GM21825 (cell line): ENCODE results near the gene JPH3.

Source experiments
- ATAC-seq: cut with Tn5 transposase; IDR thresholded peaks from one replicate; pipeline ENCODE4 v1.9.1; 2021; ENCODE audit warnings: mild to moderate bottlenecking, moderate library complexity; ENCODE audit not compliant: unreplicated experiment

The JPH3 gene

DNA sequence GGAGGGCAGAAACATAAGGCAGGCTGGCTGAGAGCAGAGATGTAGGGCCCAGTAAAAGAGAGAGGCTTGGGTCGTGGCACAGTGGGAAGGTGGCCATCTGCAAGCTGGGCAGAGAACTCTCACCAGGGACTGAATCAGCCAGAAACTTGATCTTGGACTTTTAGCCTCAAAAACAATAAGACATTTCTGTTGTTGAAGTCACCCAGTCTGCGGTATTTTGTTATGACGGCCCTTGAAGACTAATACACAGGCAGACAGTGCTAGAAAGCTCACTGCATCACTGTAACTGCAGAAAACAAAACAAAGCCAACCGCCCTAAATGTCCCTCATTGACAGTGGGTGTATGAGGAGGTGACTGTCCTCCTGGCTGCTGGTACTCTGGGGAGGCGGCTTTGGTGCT lies 3.9 kb upstream of the JPH3 start:
- ATAC-seq: no peak

DNA sequence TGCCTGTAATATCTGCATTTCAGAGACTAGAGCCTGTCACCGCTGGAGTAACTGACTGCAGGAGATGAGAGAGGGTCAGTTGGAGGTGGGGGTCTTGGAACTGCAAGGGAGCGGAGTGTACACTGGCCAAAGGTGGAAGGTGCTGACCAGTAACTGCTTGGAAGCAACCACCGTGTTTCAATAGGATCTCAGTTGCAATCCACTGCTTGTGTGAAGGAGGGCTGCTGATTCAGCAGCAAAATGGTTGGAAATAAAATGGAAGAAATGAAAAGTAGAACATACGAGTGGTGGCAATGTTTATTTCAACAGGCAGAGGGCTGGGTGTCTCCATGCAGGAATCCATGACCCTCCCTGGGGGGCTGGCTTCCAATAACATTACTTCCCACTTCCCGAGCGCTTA lies 2.1 kb upstream of the JPH3 start:
- ATAC-seq: no peak

DNA sequence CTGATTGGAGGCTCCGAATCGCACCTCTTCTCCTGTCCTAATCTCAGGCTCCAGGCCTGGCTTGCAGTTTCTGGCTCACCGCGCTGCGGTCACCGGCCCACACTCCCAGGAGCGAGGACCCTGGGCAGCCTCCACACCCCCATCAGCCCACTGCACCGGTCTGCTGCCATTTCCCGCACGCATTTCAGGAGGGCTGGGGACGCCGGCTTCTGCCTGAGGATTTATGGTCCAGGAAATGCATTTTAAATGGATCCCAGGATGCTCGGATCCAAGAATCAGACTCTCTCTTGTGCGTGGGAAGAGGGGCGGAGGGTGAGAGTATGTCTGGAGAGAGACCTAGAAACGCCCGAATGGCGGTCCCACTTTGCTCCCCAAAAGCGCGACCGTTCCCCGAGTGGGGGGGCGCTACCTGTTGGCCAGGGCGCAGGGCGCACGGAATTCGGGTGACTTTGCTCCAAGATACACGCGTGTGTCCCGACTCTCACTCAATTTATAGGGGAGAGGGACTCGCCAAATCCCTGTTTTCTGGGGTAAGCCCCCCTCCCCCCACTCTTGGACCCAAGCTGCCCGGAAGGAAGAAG lies 817 bp upstream of the JPH3 start:
- no peak for ATAC-seq

DNA sequence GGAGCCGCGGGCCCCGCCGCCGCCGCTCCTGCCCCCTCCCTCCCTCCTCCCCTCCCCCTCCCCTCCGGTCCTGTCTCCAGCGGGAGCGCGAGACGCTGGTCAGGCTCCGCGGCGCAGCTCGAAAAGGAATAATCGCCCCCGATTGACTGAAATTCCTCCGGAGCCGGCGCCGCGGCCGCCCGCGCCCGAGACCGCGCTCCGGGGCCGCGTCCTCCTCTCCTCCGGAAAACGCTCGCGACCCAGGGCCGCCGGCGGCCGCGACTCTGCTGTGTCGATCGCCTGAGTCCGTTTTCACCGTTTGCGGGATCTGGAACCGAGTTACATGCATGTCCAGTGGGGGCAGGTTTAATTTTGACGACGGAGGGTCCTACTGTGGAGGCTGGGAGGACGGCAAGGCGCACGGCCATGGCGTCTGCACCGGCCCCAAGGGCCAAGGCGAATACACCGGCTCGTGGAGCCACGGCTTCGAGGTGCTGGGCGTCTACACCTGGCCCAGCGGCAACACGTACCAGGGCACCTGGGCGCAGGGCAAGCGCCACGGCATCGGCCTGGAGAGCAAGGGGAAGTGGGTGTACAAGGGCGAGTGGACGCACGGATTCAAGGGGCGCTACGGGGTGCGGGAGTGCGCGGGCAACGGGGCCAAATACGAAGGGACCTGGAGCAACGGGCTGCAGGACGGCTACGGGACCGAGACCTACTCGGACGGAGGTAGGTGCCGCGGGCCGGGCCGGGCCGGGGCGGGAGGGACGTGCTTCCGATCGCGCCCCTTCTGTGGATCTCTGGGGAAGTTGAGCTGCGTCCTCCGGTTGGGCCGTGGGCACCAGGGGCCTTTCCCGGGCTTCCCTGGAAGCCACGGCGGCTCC lies 744 bp downstream of the JPH3 start:
- no peak for ATAC-seq

DNA sequence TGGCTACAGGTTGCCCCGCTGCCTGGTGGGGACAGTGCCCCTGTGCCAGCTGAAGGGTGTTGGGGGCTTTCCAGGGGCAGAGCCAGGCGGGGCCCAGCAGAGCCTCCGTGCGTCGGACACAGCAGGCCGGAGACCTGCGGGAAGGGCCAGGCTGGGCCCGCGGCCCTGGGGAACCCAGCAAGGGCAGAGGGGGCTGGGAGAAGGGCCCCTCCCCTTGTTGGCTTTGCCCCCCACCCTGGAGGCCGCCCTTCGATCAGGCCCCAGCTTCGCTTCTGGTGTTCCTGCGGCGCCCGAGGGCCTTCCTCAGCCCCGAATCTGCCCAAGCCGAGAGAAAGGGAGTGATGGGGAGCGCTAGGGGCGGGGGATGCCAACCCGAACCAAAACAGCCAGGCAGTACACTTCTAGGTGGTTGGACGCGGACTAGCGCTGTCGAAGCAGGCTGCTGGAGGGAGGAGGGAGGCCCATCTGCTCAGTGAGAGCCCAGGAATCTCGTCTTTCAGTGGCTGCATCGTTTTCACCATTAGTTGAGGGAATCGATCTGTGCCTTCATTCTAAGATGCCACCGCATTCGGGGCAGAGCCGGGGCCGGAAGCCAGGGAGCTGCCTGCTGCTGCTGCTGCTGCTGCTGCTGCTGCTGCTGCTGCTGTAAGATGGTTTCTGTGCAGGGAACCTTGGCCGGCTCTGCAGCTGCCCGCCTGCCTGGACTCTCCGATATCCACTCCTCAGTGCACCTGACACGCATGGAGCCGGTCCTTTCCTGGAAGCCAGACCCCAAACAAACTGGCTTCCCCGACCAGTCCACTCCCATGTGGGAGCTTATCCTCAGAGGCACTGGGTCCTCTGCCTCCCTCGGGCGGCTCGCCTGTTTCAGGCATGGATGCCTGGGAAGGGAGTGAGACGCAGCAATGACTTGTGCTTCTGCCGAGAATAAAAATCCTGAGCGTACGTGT lies 1.7 kb downstream of the JPH3 start:
- ATAC-seq: no peak

DNA sequence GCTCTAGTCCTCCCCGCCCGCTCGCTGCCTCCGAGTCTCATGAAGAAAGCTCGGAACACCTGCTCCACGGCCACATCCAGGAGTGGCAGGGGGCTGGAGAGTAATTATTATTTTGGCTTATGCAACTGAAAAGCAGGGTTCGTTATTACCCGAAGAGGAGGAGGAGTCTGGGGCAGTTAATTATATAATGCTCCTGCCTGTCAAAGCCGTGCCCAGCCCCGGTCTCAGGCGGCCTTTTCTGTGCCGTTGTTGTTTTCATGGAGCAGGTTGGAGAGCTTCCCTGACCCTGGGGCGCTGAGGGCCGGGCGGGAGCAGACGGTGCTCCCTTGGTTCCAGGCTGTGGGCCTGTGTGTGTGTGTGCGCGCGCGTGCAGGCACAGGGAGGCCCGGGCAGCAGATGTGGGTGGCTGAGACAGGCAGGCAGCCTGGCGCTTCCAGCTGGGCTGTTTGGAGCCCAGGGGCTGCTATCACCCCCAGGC lies 2.4 kb downstream of the JPH3 start:
- ATAC-seq: no peak

DNA sequence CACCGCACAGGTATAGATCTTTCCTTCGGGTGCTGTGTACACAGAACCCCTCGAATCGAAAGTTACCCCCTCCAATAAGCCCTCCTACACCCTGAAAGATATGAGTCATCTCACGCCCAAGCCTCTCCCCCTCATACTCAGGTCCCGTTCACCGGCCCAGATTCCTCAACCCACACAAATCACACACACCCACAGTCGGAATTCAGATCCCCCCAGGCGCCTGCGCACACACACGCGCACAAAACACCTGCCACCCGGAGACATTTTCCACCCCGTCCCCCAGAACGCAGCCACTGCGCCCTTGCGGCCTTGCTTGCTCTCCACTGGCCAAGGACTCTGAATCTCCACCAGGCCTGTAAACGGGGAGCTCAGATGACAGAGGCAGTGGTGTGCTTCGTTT lies 4.9 kb downstream of the JPH3 start:
- no peak for ATAC-seq

DNA sequence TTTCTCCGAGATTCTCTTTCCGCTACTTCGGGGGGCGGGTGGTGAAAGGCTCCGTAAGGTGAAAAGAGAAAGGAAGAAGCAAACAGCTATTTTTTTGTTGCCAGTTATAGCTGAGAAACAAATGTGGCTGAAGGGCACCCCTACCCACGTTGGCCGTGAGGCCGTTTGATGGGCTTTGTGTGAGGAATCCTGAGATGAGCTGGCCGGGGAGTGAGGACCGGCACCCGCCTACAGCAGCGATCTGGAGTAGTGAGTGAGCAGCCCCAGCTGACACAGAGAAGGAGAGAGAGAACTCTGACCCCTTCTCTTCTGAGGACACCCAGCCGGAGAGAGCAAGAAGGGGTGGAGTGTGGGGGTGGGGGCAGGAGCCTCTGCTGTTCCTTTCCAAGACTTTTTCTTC lies 5.6 kb downstream of the JPH3 start:
- no peak for ATAC-seq

DNA sequence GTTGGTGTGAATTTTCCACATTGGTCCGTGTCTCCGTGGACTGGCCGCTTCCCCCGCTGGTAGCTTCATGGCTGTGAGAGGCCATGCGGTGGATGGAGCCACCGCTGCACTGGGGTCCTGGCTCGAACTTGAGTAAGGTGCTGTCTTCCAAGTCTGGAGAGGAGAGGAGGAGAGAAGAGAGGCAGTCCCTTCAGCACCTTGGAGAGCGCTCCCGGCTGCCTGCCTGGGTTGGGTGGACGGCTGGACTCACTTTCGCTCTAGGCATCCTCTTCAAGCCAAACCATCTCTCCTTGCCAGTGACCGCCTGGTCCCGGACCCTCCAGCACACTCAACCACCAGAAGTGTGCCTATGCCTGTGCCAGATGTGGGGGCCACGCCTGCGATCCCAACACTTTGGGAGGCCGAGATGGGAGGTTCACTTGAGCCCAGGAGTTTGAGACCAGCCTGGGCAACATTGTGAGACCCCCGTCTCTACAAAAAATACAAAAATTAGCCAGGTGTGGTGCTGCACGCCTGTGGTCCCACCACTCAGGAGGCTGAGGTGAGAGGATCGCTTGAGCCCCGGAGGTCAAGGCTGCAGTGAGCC lies 6.2 kb downstream of the JPH3 start:
- no peak for ATAC-seq

DNA sequence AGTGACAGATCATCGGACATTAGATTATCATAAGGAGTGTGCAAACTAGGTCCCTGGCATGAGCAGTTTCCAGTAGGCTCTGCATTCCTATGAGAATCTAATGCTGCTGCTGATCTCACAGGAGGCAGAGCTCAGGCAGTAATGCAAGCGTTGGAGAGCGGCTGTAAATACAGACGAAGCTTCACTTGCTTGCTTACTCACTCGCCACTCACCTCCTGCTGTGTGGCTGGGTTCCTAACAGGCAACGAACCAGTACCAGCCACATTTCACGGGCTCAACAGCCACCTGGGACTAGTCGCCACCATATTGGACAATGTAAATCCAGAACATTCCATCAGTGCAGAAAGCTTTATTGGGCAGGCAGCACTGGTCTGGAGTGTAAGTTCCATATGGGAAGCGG lies 7.7 kb downstream of the JPH3 start:
- no peak for ATAC-seq

DNA sequence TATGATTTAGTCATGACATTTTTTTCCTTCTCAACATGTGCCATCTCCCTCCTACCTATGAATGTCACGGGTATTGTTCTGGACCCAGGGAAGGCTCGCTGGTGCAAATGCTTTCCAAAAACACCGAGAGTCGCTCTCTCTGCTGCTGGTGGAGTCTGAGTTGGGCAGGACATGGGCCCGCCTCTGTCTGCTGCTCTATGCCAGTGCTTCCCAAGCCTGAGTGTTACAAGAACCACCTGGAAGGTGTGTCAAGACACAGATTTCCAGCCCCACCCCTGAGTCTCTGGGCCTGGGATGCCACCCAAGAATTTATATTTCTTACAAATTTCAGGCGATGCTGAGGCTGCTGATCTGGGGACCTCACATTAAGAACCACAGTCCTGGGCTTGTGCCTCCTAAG lies 9.1 kb downstream of the JPH3 start:
- ATAC-seq: no peak

DNA sequence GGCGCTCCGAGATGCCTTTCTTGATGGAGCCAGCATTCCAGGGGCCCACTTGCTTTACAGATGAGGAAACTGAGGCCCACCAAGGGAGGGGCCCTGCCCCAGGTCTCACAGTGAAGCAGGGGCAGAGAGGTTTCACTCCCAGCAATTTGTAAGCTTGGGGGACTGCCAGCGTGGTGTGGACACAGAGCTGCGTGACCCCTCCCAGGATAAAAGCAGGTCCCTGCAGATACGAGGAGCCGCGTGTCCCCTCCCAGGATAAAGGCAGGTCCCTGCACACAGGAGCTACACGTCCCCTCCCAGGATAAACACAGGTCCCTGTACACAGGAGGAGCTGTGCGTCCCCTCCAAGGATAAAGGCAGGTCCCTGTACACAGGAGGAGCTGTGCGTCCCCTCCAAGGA lies 11.7 kb downstream of the JPH3 start:
- ATAC-seq: no peak

DNA sequence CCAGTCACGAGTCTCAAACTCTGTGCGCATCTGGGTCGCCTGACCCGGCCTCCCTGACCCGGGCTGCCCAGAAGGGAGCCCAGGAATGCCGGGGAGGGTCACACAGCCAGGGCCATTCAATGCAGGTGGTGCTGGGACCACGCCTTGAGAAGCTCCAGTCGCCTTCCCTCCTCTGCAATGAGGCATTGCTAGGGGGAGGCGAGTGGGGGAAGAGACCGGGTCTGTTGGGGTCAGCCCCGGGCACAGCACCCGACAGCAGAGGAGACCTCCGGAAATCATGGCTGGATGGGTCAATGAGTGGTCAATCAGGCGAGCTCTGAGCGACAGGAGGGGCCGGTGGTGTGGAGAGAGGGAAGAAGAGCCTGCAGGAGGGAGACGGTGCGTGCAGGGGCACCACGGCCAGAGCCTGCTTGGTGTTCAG lies 13.3 kb downstream of the JPH3 start:
- no peak for ATAC-seq

DNA sequence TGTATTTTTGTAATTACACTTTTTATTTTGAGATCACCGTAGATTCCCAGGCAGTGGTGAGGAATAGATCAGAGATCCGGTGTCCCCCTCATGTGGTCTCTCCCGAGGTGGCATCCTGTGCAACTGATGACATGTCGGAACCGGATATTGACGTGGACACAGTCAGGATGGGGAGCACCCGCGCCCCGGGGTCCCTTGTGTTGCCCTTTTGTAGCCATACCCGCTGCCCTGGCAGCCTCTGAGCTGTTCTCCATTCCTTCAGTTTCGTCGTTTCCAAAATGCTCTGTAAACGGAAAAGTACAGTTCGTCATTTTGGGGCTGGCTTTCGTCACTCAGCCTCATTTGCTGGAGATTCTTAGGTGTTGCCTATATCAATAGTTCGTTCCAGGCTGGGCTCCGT lies 14.2 kb downstream of the JPH3 start:
- ATAC-seq: no peak

DNA sequence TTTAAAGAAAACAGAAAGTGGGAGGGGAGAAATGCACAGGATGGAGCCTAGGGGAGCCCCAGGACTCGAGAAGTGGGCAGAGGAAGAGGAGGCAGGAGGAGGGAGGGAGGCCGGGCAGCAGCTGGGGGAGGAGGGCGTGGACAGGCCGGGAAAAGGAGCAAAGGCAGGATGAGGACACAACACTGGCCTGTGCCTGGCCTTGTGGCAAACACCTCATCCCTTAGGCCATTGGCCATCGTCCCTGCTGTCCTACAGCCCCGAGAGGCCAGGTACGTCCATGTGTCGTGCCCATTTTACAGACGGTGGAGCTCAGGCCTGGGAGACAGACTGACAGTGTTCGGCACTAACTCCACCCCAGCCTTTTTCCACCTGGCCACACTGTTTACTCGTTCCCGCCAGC lies 15.9 kb downstream of the JPH3 start:
- no peak for ATAC-seq

DNA sequence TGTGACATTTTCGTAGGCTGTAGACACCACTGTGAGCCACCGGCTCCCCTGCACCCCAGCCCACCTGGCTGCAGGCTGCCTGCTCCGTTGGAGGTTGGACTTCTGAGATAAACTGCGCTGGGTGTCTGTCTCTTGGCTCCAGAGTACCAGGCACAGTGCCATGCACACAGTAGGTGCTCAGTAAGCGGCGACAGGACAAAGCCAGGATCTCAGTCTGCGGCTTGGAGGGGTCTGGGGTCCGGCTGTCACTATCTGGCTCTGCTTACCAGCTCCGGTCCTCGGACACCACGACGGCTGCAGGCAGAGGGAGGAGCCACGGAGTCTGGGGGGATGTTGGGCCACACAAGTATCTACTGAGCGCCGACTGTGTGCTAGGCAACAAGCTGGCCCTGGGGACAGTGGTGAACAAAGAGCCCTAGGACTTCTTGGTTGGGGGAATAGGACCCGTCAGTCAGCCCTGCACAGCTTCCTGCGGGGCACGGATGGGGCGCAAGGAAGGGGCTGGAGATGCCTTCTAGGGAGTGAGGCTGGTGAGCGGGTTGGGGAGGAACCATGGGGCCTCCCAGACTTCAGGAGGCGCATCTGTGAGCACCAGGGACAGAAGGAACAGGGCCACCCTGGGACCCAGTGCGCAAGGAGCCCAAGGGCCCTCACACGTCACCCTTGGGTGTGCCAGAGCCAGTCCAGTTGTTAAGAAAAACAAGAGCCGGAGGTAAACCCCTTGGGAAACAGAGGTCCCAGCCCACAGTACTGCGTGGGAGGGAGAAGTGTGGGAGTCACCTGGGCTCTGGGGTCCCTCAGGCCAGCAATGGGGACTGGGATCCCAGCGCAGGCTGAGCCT lies 17.3 kb downstream of the JPH3 start:
- ATAC-seq: no peak

DNA sequence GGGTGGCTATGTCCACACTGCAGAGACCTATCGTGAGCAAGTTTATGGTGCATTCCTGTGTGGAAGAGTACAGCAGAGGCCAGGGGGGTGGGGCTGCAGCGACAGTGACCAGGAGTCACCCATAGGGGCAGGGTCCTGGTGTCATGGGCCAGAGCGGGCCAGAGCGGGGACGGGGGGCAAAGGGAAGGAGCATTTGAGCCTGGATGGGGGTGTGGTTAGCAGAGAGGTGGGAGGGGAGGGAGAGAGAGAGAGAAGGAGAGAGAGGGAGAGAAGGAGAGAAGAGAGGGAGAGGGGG lies 17.8 kb downstream of the JPH3 start:
- no peak for ATAC-seq

DNA sequence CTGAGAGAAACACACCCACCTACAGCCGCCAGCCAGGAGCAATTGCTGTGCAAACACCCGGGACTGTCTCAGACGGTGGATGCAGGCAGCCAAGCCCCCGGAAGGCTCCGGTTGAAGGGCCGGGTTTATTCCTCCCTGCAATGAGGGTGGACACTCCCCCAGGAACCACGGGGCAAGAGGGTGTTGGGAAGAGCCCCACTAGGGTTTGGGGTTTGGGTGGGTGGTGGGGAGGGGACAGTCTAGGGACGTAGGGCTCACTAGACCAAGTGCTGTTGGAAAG lies 19.2 kb downstream of the JPH3 start:
- no peak for ATAC-seq

DNA sequence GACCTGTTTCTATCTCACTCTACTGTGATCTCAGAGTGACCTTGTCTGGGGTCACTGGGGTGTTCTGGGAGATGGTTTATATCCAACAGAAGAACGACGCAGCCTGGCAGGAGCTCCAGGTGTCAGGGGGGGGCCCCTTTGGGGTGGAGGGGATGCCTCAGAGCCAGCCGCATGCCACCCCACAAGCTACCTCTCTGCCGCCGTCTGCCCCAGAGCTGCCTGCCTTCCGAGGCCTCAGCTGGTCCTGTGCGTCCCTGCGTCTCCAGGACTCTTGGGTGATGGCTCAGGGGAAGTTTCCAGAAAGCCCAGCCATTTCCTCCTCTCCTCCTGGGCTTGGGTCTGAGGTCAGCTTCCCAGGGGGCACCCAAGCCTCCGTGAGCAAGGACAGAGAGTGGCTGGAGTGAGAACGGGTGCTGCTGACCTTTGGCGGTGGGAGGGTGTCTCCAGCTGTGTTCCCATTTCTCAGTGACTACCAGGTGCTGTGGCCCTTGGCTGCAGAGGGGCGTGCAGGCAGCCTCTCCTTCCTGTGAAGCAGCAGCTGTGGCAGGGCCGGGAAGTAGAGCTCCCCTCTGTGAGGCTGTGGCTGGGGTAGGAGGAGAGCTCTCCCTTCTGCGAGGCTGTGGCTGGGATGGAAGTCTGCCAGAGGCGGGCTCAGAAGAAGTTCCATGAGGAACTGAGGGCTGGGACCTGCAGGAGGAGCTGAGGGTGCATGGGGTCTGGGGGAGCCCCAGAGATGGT lies 19.8 kb downstream of the JPH3 start:
- no peak for ATAC-seq

DNA sequence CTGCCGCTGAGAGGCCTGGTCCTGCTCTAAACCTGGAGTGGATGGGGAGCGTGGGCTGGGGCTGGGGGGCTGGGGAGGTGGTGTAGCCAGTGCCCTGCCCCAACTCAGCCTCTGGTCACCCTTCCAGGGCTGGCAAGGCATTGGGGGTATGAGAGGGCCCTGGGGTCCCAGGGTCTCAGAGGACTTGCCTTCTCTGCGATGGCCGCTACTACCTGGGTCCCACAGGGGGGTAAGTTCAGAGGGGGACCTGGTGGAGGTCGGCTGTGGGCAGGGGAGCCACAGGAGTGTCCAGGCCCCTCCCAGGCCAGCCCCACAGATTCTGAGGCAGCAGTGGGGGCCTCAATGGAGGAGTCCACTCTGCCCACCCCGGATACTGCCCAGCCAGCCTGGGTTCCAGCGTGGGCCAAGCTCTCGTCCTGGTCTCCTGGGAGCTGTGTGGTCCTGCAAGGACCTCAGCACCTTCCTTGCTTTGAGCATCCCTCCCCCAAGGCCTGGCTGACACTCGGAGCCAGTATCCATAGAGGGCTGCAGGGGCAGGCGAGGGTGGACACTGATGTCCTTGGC lies 20.5 kb downstream of the JPH3 start:
- no peak for ATAC-seq
